GM10847 (cell line): Measurements from ENCODE around the gene BOD1L2.

Source experiments
- POLR2A ChIP-seq: IDR thresholded peaks from 2 replicates; pipeline ENCODE4 v1.6.1; 2011; ENCODE audit not compliant: insufficient read length; ENCODE audit errors: extremely low read depth

BOD1L2 gene

DNA sequence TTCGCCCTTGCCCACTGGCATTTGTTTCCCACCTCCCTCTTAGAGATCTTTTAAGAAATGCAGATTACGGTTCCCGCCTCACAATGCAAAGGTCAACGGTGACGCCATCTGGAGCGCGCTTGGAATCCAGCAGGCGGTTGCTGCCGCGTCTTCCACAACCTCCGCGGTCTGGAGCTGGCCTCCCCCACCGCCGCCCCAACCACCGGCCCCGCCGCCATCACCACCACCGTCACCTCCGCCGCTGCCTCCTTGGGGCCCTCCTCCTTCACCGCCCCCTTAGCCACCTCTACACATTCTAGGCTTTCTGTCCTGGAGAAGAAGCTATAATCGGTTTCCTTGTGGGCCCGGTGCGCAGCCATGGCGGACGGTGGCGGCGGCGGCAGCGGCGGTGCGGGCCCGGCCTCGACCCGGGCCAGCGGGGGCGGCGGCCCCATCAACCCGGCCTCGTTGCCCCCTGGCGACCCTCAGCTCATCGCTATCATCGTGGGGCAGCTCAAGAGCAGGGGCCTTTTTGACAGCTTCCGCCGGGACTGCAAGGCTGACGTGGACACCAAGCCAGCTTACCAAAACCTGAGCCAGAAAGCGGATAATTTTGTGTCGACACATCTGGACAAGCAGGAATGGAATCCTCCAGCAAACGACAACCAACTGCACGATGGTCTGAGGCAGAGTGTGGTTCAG is at the start of gene BOD1L2:
TSS of gene BOD1L2 (plus strand) at position 132 of the 681 bp plus-strand sequence. CDS start at position 358, 226 bp downstream.
- TF ChIP-seq POLR2A, result no peak

DNA sequence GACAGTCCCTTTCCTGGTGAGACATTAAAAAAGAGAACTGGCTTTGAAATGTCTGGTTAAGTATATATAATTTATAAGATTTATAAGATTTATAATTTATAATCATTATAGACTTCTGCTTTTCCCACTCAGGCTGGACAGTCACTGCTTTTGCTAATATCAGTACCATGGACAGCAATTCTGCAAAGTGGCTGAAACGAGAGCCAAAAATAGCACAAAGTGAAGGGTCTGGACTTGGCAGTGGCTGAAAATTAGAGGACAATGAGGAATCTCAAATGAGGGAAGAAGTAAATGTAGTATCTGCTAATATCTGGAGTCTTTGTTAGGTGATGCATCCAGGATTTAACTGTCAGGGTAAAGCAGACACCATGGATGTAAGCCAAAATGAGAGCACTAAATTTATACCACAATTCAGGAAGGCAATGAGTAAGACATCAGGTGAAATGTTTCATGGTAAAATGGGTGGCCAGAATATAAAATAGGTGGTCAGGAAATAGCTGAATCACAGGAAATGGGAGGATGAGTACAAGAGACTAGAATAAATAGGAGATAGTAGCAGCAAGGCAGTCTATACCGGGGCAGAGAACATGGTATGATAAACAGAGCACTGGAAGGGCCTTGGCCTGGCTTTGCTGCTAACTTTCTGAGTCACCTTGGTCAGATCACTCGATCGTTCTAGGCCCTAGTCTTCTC is 39.6 kb upstream of the BOD1L2 start:
- TF ChIP-seq POLR2A, result no peak

DNA sequence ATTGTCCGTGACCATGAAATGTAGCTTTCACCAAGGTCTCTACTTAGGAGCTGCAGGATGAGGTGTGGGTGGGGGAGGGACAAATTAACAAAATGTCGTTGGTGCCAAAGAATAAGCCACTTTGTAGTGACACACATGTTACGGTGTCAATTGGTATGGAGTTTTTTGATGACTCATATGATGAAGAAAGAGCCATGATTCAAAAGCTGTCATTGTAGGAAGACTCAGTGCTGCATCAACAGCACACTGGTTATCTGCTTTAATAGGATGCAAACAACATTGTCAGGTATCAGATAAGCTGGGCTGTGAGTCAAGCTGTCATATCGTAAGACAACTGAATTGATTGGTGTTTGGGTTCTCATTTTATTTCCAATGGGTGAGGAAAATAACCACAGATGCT is 36.6 kb upstream of the BOD1L2 start:
- no peak for TF ChIP-seq POLR2A

DNA sequence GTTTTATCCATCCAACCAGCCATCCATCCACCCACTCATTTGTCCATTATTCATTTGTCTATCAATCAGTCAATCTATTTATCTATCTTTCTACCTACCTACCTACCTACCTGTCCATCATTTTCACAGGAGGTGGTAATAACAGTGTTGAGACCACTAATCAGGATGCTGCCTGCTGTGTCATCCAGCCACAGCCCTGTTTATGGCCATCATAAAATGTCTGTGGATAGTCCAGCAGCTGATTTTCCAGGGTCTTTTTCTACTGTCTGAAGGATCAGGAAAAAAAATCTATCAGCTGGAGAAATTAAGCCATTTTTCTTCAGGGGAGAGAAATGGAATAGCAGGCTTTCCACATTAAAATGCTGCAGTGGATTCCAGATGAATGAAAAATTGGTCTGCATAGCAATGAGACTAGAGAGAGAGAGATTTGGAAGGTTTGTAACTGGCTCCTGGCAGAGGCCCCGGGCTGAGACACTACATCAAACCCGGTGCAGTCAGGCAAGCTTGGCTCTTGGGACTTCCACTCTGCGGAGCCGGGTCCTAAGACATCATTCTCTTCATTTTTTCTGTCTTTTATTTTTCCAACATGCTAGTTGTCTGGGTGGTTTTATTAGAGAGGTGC is 33.0 kb upstream of the BOD1L2 start:
- TF ChIP-seq POLR2A, result no peak

DNA sequence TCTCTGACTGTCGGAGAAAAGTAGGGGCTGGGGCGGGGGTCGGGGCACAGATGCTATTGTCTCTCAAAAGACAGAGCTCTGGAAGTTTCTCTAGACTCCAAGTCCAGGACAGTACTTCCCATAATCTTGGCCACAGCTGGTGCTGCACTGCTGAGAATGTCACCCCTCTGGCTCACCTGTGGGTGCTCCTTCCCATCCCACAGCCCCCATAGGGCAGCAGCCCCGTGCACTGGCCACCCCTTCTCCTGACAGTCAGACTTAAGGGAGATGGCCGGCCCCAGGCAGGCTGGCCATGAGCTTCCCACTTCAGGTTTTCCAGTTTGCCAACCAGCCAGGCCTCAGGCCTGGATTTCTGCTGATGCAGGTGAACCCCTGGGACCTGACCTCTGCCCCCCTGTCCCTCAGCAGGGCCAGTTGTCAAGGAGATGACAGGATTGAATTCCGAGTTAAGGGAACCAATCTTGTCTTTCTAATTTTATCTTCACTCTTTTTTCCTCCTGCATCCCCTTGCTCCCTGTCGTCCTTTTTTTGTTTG is 30.2 kb upstream of the BOD1L2 start:
- no peak for TF ChIP-seq POLR2A

DNA sequence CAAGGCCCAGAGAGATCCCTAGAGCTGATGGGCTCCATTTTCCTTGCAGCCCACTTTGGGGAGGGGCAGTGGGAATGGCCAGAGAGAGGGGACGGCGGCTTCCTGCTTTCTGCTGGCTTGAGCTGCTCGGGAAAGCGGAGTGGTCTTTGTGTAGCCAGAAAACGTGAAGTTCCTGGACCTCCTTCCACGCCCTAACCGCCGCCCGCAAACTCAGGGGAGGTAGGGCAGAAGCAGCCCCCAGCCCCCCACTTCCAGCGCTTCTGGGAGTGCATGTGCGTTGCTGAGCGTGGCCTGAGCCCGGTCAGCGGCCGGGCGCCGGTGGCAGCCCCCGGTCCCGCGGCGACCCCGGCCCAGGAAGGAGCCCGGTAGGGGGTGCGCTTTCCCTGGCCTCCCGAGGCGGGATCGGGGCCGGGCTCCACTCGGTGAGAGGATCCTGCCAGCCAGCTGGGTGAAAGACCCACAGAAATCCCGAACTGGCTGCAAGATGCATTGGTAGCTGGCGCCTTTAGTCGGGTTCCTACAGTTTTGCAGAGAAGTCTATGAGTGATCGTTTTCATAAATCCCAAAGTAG is 25.3 kb upstream of the BOD1L2 start:
- no peak for TF ChIP-seq POLR2A

DNA sequence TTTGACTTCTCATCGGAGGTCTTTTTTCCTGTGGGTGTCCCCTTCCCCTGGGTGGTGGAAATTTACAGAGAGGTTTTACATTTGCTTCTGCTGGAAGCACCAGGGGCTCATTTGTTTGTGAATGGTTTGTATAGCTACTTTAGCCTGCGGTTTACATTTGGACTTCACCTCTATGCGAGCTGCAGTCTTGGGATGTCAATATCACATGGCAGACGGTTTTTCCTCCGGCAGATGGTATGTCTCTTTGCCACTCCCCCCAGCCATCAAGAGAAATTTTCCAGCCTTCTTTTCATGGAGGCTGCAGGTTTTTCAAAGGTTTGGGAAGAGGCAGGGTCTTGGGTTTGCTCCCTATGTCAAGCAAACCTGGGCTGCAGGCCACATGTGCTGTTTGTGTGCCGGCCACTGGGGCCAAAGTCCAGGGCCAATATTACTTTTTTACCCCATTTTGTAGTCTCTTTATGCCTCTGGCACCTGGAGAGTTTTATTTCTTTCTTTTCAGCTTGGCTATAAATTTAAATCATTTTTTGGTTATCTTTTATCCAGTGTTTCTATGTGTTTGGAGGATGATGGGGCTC is 23.9 kb upstream of the BOD1L2 start:
- TF ChIP-seq POLR2A, result no peak

DNA sequence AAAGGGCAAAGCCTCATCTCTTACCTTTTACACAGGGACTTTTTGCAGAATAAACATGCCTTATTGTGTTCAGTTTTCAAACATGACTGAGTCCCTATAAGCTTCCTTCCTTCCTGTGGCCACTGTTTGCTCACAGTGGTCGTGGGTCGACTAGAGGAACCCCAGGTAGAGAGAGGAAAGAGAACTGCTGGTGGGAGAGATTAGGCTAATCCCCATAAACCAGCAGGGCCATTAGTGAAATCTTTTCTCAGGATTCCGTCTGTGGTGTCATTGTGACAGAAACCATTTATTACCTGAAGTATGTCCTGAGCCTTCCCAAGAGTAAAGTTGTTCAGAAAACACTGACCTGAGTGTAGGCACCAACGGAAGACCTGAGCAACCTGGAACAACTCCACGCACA is 21.3 kb upstream of the BOD1L2 start:
- no peak for TF ChIP-seq POLR2A

DNA sequence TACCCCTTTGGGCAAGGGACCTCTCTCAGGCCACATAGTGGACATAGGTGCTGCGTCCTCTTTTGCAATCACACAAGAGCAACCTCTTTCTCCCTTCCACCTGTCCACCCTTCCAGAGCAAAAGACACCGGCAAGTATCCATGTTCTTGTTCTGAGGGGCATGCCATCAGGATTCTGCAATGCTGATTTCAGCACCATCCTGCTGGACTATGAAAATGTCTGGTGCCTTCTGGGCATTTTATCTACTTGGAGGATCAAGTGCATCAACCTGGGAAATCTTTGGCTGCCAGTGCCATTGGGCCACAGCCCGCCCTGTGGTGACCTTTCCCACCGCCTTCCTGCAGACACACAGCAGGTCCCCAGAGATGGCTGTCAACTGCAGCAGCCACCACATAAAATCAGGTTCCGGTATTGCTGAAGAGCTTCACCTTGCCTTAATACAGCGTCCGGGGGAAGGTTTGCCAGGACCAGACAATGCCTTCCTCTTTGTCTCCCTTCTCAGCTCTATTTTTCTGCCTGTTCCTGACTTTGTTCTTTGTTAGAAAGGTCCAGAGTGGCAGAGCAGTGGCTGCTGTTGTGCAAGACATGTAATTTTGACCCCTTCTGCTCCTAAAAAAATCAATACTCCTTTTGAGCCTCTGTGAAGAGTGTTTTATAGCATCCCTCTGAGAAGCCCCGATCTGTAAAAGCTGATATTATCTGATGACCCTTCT is 18.5 kb upstream of the BOD1L2 start:
- TF ChIP-seq POLR2A, result no peak

DNA sequence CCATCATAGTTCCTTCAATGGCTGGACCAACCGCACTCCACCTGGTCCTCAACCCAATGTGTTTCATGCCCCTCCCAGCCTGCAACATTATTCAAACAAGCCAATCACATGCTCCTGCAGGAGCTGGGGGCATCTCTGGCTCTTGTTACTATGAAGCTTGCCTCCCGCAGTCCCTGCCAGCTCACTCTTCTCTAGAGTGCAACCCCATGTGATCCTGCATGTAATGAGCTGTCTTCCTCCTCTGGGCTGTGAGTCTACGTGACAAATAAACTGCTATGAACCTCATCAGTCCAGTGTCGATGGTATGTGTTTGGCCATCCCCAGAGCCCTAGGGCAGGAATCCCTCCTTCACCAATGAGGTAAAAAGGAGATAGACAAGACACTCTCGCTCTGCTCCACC is 15.8 kb upstream of the BOD1L2 start:
- TF ChIP-seq POLR2A, result no peak

DNA sequence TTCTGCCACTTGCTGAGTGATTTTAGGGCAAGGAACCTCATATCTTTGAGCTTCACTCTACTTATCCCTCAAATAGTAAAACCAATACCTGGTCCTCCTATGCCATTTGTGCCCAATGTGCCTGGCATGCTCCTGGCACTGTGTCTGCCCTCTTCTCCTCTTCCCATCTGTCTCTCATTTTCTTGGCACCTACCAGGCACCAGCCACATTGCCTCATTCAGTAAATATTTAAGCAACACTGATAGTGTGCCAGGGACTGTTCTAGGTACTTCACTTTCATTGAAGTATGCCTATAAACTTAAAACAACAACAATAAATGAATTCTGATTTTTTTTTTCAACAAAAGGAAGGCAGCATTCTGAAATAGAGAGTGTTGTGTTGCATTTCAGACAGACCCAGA is 15.1 kb upstream of the BOD1L2 start:
- TF ChIP-seq POLR2A, result no peak

DNA sequence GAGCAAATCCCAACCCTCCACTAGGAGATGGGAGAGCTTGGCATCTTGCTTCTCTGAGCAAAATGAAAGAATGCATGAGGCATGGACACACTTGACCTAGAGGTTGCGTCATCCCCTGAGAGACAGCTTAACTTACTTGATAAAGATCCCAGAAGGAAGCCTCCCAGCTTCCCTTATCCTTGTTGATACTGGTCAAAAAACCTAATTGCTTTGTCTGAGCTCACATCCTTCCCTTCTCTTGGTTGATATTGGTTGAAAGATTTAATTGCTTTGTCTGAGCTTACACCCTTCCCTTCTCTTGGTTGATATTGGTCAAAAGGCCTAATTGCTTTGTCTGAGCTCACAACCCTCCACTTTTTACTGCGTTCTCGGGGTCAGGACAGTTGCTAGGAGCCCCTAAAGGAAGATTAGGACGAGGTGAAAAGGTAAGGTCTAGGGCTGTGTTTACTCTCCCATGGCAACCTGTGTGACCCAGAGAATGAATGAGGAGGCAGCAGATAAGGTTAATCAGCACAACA is 12.2 kb upstream of the BOD1L2 start:
- no peak for TF ChIP-seq POLR2A

DNA sequence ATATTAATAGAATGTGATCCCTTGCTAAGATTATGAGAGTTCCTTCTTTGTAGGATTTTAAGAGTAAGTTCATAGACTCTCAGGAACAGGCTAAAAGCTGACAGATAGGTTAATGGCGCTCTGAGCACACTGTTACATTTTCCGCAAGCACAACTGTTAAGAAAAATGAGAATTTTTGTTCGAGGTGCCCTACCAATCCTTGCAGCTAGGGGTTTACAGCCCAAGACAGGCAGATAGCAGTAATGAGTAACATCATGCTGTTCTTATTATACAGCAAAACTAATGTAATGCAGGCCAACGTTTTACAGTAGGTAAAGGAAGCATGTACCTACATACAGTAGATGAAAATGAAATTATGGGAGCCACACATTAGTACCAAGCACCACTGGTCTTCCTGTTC is 11.2 kb upstream of the BOD1L2 start:
- no peak for TF ChIP-seq POLR2A

DNA sequence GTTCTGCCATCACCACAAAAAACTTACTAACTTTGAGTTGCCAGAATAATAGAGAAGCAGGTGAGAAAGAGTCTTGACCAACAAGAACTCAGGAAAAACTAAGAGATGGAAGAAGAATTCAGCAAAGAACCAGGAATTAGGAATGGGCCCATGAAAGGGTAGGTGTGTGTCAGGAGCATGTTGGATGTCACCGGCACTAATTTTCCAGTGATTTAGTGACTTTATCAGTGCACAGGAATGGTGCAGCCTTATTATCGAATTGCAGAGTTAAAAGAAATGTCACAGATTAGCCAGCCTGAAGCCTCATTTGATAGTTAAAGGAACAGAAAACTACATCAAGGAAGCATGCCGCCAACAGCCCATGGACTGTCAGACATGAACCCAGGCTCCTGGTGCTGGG is 9.0 kb upstream of the BOD1L2 start:
- no peak for TF ChIP-seq POLR2A
